Stimulated activated CD4-positive, alpha-beta T cell treated with anti-CD3 and anti-CD28 coated beads, Interleukin-12 subunit alpha, Interleukin-12 subunit beta, amount 100 ng/mL, for 24 hours (primary cell): ENCODE results near the gene FGGY.
"Not testable (repeated sequence)": the region's sequence is repeated elsewhere in the genome, so short reads cannot be mapped to it uniquely, and the experiment has no call there.

Experiments
- DNase-seq, 2 experiments: peaks; one replicate each; pipeline ENCODE4 v3.0.0-alpha.2; 2020; ENCODE audit warnings: low read depth in 2 of 2

Gene FGGY

DNA sequence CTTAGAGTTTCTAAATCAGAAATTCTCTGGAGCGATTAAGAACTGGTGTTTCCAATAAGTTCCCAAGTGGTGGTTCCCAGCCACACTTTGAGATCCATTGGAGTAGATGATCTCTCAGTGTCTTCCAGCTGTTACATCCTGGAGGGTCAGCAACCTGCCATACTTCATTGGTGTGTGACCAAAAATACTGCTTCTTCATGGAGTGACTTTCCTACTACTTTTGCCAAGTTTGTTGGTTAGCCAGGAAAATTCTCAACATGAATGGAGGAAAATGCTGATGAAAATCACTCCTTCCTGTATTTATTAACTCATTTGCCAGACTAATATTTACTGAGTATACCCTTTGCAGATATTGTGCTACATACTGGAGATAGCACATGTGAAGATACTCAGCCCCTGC, 186.1 kb downstream of the FGGY start:
- DNase-seq, result no peak

DNA sequence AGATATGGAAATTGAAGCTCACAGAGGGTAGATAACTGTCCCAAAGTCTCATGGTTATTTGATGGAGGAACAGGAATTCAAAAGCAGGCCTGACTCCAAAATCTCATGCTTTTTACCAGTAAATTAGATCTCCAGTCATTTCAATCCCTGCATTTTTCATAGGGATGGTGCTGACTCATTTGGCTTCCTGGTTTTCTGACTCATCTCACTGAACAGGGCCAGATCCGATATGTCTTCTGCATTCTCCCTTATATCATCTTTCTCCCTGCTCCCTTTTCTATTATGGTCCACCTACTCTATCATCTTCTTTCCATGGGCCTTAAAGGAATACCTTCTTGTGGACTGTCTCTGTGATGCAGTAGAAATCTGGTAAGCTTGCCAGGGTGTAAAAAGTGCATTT, 187.2 kb downstream of the FGGY start:
- DNase-seq, result no peak

DNA sequence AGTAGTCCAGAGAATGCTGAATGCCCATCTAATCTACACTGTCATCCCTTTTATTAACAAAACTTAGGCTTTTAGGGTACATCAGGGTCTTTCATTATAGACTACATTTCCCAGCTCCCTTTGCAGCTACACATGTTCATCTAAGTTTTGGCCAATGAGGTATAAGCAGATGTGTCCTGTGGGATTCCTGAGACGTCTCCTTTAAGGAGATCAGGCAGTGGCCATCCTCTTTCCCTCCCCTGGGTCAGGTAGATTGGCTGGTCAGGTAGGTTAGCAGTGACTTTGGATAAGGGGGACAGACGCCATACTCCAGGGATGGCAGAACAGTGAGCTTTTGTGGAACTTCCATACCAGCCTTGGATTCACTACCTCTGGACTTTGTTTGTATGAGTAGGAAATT, 188.3 kb downstream of the FGGY start:
- no peak for DNase-seq

- no peak for DNase-seq
These were observed 189.1 kb downstream of the FGGY start for GRCh38 chr1:59485949-59486348.

- DNase-seq, result no peak
These were observed 189.7 kb downstream of the FGGY start for GRCh38 chr1:59486615-59487014.

- no peak for DNase-seq
These were observed 190.6 kb downstream of the FGGY start for GRCh38 chr1:59487335-59488031.

DNA sequence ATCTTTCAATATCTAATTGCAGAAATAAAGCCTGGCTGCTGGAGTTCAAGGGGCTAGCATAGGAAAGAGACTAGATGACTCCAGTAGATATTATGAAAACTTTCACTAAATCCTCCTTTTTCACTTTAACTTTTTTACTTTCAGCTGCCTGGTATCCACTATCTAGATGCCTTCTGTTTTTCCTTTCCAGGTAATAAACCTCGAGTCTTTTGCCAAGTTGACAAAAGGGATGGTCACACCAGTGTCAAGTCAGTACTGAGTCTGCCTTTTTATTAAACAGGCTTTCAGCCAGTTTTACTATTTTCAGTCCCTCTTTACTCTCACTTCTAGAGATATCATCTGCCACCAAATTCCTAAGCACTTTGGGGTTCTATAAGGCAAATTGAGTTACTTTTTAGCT, 195.6 kb downstream of the FGGY start:
- DNase-seq, result no peak

DNA sequence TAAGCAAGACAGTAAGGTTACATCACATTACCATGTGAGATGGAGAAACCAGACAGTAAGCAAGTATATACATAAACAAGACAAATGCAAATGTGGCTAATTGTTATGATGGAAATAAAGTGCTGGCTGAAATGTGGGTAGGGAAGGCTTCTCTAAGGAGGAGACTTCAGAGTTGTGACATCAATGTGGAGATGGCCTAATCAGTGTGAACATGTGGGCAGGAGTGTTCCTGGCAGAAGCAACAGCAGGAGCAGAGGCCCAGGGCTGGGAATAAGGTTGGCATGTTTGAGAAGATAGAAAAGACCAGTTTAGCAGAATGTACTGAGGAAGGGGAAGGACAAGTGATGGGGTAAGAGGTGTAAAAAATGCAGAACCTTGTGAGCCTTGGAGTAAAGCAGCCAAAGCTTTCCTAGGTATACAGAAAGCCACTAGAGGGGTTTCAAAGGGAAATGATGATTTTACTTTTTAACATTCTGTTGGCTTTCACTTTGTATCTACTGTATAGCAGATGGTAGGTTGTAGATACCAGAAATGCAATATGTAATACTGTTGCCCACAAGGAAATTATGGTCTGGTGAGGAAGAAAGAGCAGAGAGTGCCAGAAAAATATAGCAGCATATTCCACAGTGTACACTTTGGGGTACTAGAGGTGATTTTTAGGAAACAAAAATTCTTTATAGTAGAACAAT, 197.4 kb downstream of the FGGY start:
- DNase-seq, result no peak

- not testable (repeated sequence) for DNase-seq
These were observed 199.3 kb downstream of the FGGY start for GRCh38 chr1:59496156-59496555.

DNA sequence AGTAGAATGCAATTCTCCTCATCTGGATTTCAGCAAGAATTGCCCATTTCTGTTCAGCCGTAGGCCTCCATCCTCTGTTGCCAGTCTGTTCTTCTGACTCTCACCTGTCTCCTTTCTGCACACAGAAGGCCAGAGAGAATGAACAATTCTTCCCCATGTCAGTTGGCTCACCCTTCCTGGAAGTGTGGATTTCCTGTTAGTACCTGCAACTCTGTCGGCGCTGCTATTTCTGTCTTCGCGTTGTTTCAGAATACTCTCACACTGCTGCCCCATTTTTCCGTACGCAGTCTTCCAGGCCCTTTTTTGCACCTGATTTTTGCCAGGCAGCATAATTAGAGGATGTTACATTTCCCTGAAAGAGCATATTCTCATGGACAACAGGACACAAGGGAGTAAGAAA, 200.7 kb downstream of the FGGY start:
- DNase-seq, result no peak

DNA sequence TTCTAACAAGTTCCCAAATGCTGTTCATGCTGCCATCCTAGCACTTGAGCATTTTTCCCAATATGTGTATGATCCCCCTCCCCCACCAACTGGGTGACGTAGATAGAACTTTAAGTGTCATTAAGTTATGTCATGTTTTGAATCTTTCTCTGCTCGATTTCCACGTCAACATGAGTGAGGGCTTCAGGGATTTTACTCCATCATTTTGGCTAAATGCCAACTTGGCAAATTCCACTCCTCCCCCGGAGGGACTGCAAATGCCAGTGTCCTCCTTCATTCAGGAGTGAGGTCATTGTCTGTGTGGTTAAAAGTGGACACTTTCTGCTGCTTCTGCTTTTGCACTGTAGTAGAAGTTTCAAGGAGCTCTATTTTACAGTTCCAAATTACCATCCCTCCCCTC, 201.7 kb downstream of the FGGY start:
- DNase-seq, result no peak

DNA sequence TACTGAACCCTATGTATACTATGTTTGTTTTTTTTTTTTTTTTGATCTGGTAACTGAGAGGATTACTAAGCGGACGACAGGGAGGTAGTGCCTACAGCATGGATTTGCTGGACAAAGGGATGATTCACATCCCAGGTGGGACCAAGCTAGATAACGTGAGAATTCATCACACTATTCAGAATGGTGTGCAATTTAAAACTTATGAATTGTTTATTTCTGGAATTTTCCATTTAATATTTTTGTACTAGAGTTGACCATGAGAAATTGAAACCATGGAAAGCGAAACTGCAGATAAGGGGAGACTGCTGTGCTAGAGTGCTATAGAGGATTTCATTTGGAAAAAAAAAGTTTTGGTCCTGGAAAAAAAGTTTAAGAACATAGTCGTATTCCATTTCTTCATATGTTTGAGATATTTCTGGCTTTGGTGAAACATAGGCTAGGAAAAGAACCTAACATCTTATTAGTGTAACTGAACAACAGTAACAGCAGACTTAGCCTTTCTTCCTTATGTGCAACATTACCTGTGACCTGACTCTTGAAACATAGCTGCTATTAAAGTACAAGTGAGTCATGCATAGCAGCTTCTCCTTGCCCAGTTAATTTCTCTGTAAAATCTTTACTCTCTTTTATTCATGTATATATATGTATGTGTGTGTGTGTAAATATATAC, 202.5 kb downstream of the FGGY start:
- DNase-seq, result no peak

DNA sequence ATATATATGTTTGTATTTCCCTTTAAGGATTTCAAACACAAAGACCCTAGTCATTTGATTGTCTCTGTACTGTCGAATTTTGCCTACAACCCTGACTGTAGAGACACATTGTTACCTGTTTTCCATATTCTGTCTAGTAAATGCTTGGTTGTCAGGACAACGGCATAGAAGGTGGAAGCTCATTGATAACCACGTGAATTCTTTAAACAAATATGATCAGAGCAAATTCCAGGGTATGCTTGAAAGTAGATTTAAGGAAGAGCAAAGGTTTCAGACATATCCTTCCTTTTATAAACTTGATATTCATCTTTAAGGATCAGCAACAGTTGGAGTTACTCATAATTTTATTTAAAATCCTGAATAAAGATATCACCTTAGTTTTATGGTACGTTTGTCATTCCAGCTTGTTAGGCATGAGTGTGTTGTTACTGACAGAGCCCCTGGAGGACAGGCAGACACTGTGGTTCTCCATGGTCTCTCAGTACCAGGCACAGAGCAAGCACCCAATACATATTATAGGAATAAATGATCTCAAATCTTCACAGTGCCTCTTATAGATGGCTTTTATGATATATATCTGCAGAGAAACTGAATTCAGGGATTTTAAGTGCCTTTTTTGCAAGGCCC, 203.2 kb downstream of the FGGY start:
- no peak for DNase-seq

GRCh38 chr1:59500950-59501742, 204.3 kb downstream of the FGGY start:
- no peak for DNase-seq

GRCh38 chr1:59502009-59502691, 205.3 kb downstream of the FGGY start:
- DNase-seq, result no peak

DNA sequence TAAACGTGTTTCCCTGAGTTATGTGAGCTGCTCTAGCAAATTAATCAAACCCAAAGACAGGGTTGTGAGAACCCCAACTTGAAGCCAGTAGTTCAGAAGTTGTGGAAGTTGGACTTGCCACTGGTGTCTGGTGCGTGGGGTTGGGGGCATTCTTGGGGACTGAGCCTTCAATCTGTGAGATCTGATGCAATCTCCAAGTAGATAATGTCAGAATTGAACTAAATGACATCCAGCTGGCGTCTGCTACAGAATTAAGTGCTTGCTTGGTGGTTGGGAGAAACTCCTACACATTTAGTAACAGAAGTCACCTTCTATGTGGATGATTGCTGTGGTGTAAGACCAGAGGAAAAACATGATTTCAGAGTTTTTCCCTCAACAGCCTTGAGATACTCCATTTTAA, 207.4 kb downstream of the FGGY start:
- DNase-seq, result no peak

GRCh38 chr1:59505596-59506028, 208.7 kb downstream of the FGGY start:
- DNase-seq, result no peak

GRCh38 chr1:59506952-59507351, 210.1 kb downstream of the FGGY start:
- no peak for DNase-seq

DNA sequence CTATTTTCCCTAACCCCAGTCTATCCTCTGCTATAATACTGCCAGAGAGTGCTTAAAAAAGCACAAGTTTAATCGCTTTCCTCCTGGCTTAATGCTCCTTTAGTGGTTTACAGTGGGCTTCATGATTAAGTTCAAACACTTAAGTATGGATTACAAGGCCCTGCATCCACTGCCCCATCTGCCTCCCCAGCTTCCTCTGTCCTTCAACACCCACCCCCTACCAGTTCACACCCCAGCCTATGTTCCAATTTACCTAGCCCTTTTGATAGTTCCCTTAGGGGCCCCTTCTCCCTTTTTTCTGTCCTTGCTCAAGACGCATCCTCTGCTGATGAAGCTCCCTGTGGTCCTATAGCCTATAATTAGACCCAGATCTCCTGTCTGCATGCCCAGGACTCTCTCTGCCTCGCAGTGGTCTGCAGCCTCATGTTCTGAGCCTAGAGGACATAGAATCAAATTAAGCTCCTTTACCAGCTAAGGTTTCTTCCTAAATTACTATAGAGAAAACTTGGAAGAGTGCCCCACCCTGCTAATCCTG, 212.5 kb downstream of the FGGY start:
- DNase-seq, result no peak

DNA sequence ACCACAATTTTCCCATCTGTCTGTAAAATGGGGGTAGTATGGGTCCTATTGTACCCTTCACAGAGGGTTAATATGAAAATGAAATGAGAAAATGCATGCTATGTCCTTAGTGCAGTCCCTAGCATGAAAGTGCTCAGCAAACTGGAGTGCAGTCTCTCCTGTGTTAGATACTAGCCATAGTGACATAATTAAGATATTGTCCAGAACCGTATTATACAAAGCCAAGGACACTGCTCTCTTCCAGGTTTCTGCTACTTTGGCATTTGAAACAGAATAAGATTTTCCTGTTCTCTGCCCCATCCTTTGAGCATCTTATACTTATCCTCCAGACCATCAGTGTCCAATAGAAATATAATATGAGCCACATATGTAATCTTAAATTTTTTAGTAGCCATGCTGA, 213.4 kb downstream of the FGGY start:
- DNase-seq, result no peak
